OCI-LY7 (cell line): Measurements from ENCODE around the gene KIFC3.

Source experiments
- CTCF ChIP-seq: fragments of 200-600 bp; sonication (generic); conservative IDR thresholded peaks from 2 replicates; pipeline ENCODE4 v1.5.1; 2014; ENCODE audit warnings: mild to moderate bottlenecking, antibody characterized with exemption, low read length, moderate library complexity, mixed read lengths
- EZH2phosphoT487 ChIP-seq: fragments of 200-600 bp; sonication (generic); IDR thresholded peaks from 2 replicates; pipeline ENCODE4 v1.6.1; 2018; ENCODE audit warnings: low read depth, borderline replicate concordance, mild to moderate bottlenecking, mixed run types, antibody characterized with exemption, low read length, moderate library complexity, mixed read lengths

GRCh38 chr16:57740423-57741071, 61.7 kb downstream of the KIFC3 start:
- TF ChIP-seq CTCF (no peak), EZH2phosphoT487 (no peak)
